Keratinocyte (primary cell): ENCODE data around the gene SLC7A4.

Source experiments
- CTCF ChIP-seq, 3 experiments: IDR thresholded peaks in 1 of 3; conservative IDR thresholded peaks in 1 of 3; optimal IDR thresholded peaks in 1 of 3; 2 replicates in 2 of 3; 3 replicates in 1 of 3; pipeline versions ENCODE3 to v1.5.1; 2011; ENCODE audit warnings: low read length in 3 of 3, mild to moderate bottlenecking in 3 of 3, moderate library complexity in 2 of 3, control low read depth in 1 of 3, inconsistent platforms in 1 of 3; ENCODE audit not compliant: insufficient read depth in 2 of 3; ENCODE audit errors: extremely low read depth in 1 of 3
- EZH2 ChIP-seq: IDR thresholded peaks from one replicate; pipeline ENCODE4 v1.6.1; 2012; ENCODE audit warnings: inconsistent platforms, mild to moderate bottlenecking, low read length, moderate library complexity

- TF ChIP-seq CTCF (optimal IDR thresholded peaks at IDR 0.05 in 1 of 3, IDR thresholded peaks at IDR 0.05 in 1 of 3, conservative IDR thresholded peaks at IDR 0.05 in 1 of 3; ENCODE audit: extremely low read depth in 1 of 3, insufficient read depth in 2 of 3, low read length in 3 of 3) = no peak
- TF ChIP-seq EZH2 = no peak
Measured at GRCh38 chr22:21000987-21001600, 31.3 kb downstream of the SLC7A4 start.
